ENCODE measurements around the gene MIB2.
"Not testable (repeated sequence)": the region's sequence is repeated elsewhere in the genome, so short reads cannot be mapped to it uniquely, and the experiment has no call there.

The MIB2 gene

DNA sequence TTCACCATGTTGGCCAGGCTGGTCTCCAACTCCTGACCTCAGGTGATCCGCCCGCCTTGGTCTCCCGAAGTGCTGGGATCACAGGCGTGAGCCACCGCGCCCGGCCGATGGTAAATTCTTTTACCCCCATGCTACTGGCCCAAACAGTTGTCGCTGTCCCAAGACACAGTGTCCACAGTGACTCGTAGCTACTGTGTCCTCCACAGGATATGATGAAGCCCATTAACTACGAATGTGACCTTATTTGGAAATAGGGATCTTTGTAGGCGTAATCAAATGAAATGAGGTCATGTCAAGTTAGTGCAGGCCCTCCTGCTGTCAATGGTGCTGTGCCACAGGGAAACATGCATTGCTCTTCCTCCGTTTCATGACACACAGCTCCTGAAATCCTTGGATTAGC is 23.8 kb upstream of the MIB2 start:
- TF ChIP-seq CTCF (IDR thresholded peaks at IDR 0.05; ENCODE audit: low read depth, low read length, missing control alignments), result no peak
- no peak for DNase-seq (ENCODE audit: low read depth)
- no peak overlapping the region for H3K4me3 ChIP-seq (ENCODE audit: low read depth, low read length)
- in situ Hi-C loops (cut with HindIII; ENCODE audit: low sequenced_read_pairs), result no loop called here

- in situ Hi-C loops (cut with HindIII; ENCODE audit: low sequenced_read_pairs), result no loop called here
- no peak overlapping the region for H3K4me3 ChIP-seq (ENCODE audit: low read depth, low read length)
- no peak for DNase-seq (ENCODE audit: low read depth)
- no peak for TF ChIP-seq CTCF (IDR thresholded peaks at IDR 0.05; ENCODE audit: low read depth, low read length, missing control alignments)
Measured at GRCh38 chr1:1593834-1594601, 21.3 kb upstream of the MIB2 start.

GRCh38 chr1:1594602-1595260 is 20.6 kb upstream of the MIB2 start:
- in situ Hi-C loops (cut with HindIII; ENCODE audit: low sequenced_read_pairs), result no loop called here
- DNase-seq (ENCODE audit: low read depth), result no peak
- H3K4me3 ChIP-seq (ENCODE audit: low read depth, low read length), result no peak overlapping the region
- no peak for TF ChIP-seq CTCF (IDR thresholded peaks at IDR 0.05; ENCODE audit: low read depth, low read length, missing control alignments)

GRCh38 chr1:1595341-1595740 is 20.0 kb upstream of the MIB2 start:
- DNase-seq (ENCODE audit: low read depth); in situ Hi-C loops (cut with HindIII; ENCODE audit: low sequenced_read_pairs); H3K4me3 ChIP-seq (ENCODE audit: low read depth, low read length): not testable (repeated sequence)

DNA sequence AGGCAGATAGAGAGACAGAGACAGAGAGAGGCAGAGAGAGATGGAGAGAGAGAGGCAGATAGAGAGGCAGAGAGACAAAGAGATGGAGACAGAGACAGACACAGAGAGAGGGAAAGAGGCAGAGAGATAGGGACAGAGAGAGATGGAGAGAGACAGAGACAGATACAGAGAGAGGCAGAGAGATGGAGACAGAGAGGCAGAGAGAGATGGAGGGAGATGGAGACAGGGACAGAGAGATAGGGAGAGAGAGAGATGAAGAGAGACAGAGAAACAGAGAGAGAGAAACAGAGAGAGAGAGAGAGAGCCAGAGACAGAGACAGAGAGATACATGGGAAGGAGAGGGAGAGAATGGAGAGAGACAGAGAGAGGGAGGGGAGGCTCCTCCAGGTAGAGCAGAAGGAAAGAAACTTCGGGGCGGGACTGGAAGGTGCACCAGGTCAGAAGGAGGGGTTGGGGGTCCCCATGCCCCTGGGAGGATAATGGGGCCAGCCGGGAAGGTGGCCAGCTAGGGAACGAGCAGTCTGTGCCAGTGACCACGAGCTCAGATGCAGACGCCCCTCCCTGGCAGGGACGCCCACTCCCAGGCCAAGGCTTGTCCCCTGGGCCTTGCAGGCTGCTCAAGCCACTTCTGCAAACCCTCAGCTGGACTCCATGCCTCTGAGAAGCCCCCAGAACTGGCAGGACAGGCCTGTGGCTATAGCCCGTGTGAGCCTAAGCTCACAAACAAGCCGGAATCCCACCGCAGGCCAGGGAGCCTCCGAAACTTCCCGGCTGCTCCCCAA is 18.6 kb upstream of the MIB2 start:
- H3K4me3 ChIP-seq (ENCODE audit: low read depth, low read length), result no peak overlapping the region
- TF ChIP-seq CTCF (IDR thresholded peaks at IDR 0.05; ENCODE audit: low read depth, low read length, missing control alignments), result no peak
- DNase-seq (ENCODE audit: low read depth), result no peak
- in situ Hi-C loops (cut with HindIII; ENCODE audit: low sequenced_read_pairs), result no loop called here

- DNase-seq (ENCODE audit: low read depth), result no peak
- in situ Hi-C loops (cut with HindIII; ENCODE audit: low sequenced_read_pairs), result no loop called here
- peak; percentile 49 for TF ChIP-seq CTCF (IDR thresholded peaks at IDR 0.05; ENCODE audit: low read depth, low read length, missing control alignments)
- H3K4me3 ChIP-seq (ENCODE audit: low read depth, low read length), result no peak overlapping the region
Measured at GRCh38 chr1:1597275-1597930, 17.9 kb upstream of the MIB2 start.
